GM12878 (cell line): Measurements from ENCODE around the gene SOX18. TPM values are rescaled to one million over a fixed set of nuclear protein-coding genes. Genes with fewer than 3 reads are reported as not detected.

Source experiments
- BCL11A ChIP-seq: IDR thresholded peaks from 2 replicates; pipeline ENCODE4 v1.6.1; 2011; ENCODE audit warnings: low read depth, low read length
- DPF2 ChIP-seq: fragments of 450-650 bp; IDR thresholded peaks from 2 replicates; pipeline ENCODE4 v1.6.1; 2017; ENCODE audit warnings: mild to moderate bottlenecking
- GABPA ChIP-seq: IDR thresholded peaks from 2 replicates; pipeline ENCODE4 v1.6.1; 2014; ENCODE audit warnings: antibody characterized with exemption, low read depth, mild to moderate bottlenecking, inconsistent platforms
- HDGF ChIP-seq: fragments of 450-650 bp; IDR thresholded peaks from 2 replicates; pipeline ENCODE4 v1.6.1; 2016; ENCODE audit warnings: antibody characterized with exemption
- KLF5 ChIP-seq: fragments of 450-650 bp; IDR thresholded peaks from 2 replicates; pipeline ENCODE4 v1.6.1; 2014; ENCODE audit warnings: mild to moderate bottlenecking; ENCODE audit not compliant: partially characterized antibody
- MXI1 ChIP-seq: fragments of 150-350 bp; IDR thresholded peaks from 2 replicates; pipeline ENCODE4 v1.6.1; 2011; ENCODE audit warnings: low read depth, mild to moderate bottlenecking, inconsistent platforms, low read length, improper control_type of control experiment
- NBN ChIP-seq: fragments of 450-650 bp; IDR thresholded peaks from 2 replicates; pipeline ENCODE4 v1.6.1; 2016
- NFXL1 ChIP-seq: fragments of 450-650 bp; IDR thresholded peaks from 2 replicates; pipeline ENCODE4 v1.6.1; 2017; ENCODE audit warnings: antibody characterized with exemption, mild to moderate bottlenecking, borderline replicate concordance
- PAX8 ChIP-seq: fragments of 450-650 bp; IDR thresholded peaks from 2 replicates; pipeline ENCODE4 v1.6.1; 2017; ENCODE audit warnings: mild to moderate bottlenecking, moderate library complexity
- RAD51 ChIP-seq: fragments of 450-650 bp; IDR thresholded peaks from 2 replicates; pipeline ENCODE4 v1.6.1; 2016; ENCODE audit warnings: moderate library complexity, mild to moderate bottlenecking, inconsistent platforms
- RBBP5 ChIP-seq: fragments of 200-600 bp; sonication (generic); conservative IDR thresholded peaks from 2 replicates; pipeline ENCODE4 v1.6.1; 2016
- SMAD5 ChIP-seq: IDR thresholded peaks from 2 replicates; pipeline ENCODE4 v1.6.1; 2016; ENCODE audit warnings: antibody characterized with exemption, low read depth
- SUZ12 ChIP-seq: fragments of 200-600 bp; sonication (generic); IDR thresholded peaks from one replicate; pipeline ENCODE4 v1.6.1; 2018; ENCODE audit warnings: antibody characterized with exemption, mild to moderate bottlenecking; ENCODE audit not compliant: unreplicated experiment
- TCF3 ChIP-seq: IDR thresholded peaks from 2 replicates; pipeline ENCODE4 v1.6.1; 2012; ENCODE audit warnings: low read depth, mild to moderate bottlenecking, low read length, borderline replicate concordance; ENCODE audit not compliant: insufficient read depth
- USF1 ChIP-seq: IDR thresholded peaks from 2 replicates; pipeline ENCODE4 v1.6.1; 2011; ENCODE audit warnings: borderline replicate concordance, low read depth, mild to moderate bottlenecking, moderate library complexity, mixed read lengths, low read length; ENCODE audit not compliant: insufficient read depth; ENCODE audit errors: extremely low read length
- polyA plus RNA-seq, 11 experiments: library from polyadenylated mRNA; depleted of rRNA in 4 of 11; unstranded in 6 of 11; stranded (reverse) in 5 of 11; fragments of >200 nt; fragmentation: Nextera tagmentation in 4 of 11; fragmentation: Illumina TruSeq in 1 of 11; extraction: Ambion mirVana in 4 of 11; extraction: Trizol in 1 of 11; gene quantifications; 1 replicate in 1 of 11; 2 replicates in 10 of 11; pipeline versions ENCODE4 v1.2.1 to v1.2.3, GENCODE V29; 2011 to 2016; ENCODE audit warnings: inconsistent platforms in 2 of 11, missing spikeins in 2 of 11, low read depth in 1 of 11
- total RNA-seq, 4 experiments: library from RNA; depleted of rRNA in 3 of 4; stranded (reverse); fragments of >200 nt in 3 of 4; fragmentation: Illumina TruSeq in 1 of 4; extraction: Trizol in 1 of 4; gene quantifications; 2 replicates each; pipeline versions ENCODE4 v1.2.1 to v1.2.3, GENCODE V29; 2013 to 2021
- TF ChIP-seq, protein P1 (sequence below): fragments of 450-650 bp; IDR thresholded peaks from 2 replicates; pipeline ENCODE4 v1.6.1; 2017; ENCODE audit warnings: mild to moderate bottlenecking
- TF ChIP-seq, protein P2 (sequence below): IDR thresholded peaks from 2 replicates; pipeline ENCODE4 v1.6.1; 2011; ENCODE audit warnings: low read depth, low read length, improper control_type of control experiment, borderline replicate concordance
- TF ChIP-seq, protein P3 (sequence below): fragments of 450-650 bp; IDR thresholded peaks from 2 replicates; pipeline ENCODE4 v1.6.1; 2016; ENCODE audit warnings: mild to moderate bottlenecking, moderate library complexity, borderline replicate concordance
- TF ChIP-seq, protein P4 (sequence below): fragments of 450-650 bp; IDR thresholded peaks from 2 replicates; pipeline ENCODE4 v1.6.1; 2018; ENCODE audit warnings: mild to moderate bottlenecking, low read depth, moderate library complexity; ENCODE audit not compliant: partially characterized antibody

The SOX18 gene
- total and polyA plus RNA-seq, 10 of the 15 experiments (the other 5 are each of a cell fraction or from before 2014, with no cell fraction given), result 0.05 to 5.6 (median 0.28) TPM; not detected in 3

DNA sequence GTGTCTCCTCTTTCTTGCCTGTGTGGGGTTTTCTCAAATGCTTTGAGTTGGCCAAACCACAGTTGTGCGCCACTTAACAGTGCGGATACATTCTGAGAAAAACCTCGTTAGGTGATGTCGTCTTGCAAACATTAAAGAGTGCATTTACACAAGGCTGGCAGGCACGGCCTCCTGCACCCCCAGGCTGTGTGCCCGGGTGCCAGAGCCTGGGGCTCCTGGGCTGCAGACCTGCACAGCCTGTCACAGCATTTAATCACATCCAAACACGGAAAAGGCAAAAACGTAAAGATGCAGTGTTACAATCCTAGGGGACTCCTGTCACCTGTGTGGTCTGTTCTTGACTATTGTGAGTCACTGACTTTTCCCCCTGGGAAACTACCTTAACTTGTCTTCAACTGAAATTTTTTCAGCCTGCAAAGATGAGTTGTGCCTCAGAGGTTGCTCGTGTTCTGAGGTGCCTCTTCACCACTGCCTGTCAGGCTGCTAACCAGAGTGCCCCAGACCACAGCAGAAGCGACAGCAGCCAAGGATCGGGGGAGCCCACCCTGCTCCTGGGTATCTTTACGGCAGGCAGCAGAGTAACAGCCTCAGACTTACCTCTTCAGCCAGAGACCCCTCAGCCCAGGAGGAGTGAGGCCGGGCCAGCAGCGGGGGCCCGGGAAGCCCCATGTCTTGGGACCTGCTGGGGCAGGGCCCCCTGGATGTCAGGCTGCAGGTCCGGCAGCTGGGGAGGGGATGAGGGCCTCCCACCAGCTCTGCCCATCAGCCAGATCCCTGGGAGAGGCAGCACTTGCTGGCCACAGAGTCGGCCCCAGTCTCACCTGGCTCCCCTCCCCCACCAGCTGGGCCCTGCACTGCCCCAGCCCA is 14.1 kb downstream of the SOX18 start (continued):
- TF ChIP-seq SUZ12 (no peak), SMAD5 (no peak; the same call in 1 of the 2 replicates), NFXL1 (no peak), GABPA (no peak), PAX8 (no peak), BCL11A (peak; percentile 15; the same call in 1 of the 2 replicates), USF1 (no peak), RBBP5 (no peak), KLF5 (no peak), DPF2 (peak; percentile 85), HDGF (no peak), TCF3 (no peak), RAD51 (no peak), MXI1 (peak; percentile 30; the same call in 1 of the 2 replicates), NBN (peak; percentile 76)
- TF ChIP-seq, protein P1, sequence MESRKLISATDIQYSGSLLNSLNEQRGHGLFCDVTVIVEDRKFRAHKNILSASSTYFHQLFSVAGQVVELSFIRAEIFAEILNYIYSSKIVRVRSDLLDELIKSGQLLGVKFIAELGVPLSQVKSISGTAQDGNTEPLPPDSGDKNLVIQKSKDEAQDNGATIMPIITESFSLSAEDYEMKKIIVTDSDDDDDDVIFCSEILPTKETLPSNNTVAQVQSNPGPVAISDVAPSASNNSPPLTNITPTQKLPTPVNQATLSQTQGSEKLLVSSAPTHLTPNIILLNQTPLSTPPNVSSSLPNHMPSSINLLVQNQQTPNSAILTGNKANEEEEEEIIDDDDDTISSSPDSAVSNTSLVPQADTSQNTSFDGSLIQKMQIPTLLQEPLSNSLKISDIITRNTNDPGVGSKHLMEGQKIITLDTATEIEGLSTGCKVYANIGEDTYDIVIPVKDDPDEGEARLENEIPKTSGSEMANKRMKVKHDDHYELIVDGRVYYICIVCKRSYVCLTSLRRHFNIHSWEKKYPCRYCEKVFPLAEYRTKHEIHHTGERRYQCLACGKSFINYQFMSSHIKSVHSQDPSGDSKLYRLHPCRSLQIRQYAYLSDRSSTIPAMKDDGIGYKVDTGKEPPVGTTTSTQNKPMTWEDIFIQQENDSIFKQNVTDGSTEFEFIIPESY, result 0 out of 2 replicates have a peak, but pooled peaks have one; percentile 26
- TF ChIP-seq, protein P2, sequence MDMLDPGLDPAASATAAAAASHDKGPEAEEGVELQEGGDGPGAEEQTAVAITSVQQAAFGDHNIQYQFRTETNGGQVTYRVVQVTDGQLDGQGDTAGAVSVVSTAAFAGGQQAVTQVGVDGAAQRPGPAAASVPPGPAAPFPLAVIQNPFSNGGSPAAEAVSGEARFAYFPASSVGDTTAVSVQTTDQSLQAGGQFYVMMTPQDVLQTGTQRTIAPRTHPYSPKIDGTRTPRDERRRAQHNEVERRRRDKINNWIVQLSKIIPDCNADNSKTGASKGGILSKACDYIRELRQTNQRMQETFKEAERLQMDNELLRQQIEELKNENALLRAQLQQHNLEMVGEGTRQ, result no peak
- TF ChIP-seq, protein P3, sequence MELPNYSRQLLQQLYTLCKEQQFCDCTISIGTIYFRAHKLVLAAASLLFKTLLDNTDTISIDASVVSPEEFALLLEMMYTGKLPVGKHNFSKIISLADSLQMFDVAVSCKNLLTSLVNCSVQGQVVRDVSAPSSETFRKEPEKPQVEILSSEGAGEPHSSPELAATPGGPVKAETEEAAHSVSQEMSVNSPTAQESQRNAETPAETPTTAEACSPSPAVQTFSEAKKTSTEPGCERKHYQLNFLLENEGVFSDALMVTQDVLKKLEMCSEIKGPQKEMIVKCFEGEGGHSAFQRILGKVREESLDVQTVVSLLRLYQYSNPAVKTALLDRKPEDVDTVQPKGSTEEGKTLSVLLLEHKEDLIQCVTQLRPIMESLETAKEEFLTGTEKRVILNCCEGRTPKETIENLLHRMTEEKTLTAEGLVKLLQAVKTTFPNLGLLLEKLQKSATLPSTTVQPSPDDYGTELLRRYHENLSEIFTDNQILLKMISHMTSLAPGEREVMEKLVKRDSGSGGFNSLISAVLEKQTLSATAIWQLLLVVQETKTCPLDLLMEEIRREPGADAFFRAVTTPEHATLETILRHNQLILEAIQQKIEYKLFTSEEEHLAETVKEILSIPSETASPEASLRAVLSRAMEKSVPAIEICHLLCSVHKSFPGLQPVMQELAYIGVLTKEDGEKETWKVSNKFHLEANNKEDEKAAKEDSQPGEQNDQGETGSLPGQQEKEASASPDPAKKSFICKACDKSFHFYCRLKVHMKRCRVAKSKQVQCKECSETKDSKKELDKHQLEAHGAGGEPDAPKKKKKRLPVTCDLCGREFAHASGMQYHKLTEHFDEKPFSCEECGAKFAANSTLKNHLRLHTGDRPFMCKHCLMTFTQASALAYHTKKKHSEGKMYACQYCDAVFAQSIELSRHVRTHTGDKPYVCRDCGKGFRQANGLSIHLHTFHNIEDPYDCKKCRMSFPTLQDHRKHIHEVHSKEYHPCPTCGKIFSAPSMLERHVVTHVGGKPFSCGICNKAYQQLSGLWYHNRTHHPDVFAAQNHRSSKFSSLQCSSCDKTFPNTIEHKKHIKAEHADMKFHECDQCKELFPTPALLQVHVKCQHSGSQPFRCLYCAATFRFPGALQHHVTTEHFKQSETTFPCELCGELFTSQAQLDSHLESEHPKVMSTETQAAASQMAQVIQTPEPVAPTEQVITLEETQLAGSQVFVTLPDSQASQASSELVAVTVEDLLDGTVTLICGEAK, result no peak; the same call in 1 of the 2 replicates
- TF ChIP-seq, protein P4, sequence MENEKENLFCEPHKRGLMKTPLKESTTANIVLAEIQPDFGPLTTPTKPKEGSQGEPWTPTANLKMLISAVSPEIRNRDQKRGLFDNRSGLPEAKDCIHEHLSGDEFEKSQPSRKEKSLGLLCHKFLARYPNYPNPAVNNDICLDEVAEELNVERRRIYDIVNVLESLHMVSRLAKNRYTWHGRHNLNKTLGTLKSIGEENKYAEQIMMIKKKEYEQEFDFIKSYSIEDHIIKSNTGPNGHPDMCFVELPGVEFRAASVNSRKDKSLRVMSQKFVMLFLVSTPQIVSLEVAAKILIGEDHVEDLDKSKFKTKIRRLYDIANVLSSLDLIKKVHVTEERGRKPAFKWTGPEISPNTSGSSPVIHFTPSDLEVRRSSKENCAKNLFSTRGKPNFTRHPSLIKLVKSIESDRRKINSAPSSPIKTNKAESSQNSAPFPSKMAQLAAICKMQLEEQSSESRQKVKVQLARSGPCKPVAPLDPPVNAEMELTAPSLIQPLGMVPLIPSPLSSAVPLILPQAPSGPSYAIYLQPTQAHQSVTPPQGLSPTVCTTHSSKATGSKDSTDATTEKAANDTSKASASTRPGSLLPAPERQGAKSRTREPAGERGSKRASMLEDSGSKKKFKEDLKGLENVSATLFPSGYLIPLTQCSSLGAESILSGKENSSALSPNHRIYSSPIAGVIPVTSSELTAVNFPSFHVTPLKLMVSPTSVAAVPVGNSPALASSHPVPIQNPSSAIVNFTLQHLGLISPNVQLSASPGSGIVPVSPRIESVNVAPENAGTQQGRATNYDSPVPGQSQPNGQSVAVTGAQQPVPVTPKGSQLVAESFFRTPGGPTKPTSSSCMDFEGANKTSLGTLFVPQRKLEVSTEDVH, result no peak
